ENCODE results near the gene ACAN. TPM values are rescaled to one million over a fixed set of nuclear protein-coding genes. Genes with fewer than 3 reads are reported as not detected.

ACAN gene
- total and polyA plus RNA-seq, 2 of the 8 experiments (the other 6 are each of a cell fraction or from before 2014, with no cell fraction given) = 0.71 to 0.73 TPM

DNA sequence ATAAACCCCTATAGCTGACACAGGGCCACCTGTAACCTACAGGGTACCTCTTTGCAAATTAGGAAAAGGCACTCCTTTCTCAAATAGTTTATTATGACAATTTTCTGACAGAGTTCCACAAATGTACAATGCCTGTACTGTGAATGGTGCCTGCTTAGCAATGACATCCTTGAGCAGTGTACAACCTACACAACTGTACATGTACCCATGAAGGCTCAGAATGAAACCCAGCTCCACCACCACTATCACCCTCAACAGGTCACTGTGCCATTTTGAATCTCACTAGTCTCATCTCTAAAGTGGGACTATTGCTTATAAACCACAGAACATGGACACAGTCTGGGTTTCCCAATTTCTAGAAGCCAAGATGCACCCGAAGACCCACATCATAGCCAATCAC, 102.9 kb downstream of the ACAN start (continued):
- TF ChIP-seq, protein P1, sequence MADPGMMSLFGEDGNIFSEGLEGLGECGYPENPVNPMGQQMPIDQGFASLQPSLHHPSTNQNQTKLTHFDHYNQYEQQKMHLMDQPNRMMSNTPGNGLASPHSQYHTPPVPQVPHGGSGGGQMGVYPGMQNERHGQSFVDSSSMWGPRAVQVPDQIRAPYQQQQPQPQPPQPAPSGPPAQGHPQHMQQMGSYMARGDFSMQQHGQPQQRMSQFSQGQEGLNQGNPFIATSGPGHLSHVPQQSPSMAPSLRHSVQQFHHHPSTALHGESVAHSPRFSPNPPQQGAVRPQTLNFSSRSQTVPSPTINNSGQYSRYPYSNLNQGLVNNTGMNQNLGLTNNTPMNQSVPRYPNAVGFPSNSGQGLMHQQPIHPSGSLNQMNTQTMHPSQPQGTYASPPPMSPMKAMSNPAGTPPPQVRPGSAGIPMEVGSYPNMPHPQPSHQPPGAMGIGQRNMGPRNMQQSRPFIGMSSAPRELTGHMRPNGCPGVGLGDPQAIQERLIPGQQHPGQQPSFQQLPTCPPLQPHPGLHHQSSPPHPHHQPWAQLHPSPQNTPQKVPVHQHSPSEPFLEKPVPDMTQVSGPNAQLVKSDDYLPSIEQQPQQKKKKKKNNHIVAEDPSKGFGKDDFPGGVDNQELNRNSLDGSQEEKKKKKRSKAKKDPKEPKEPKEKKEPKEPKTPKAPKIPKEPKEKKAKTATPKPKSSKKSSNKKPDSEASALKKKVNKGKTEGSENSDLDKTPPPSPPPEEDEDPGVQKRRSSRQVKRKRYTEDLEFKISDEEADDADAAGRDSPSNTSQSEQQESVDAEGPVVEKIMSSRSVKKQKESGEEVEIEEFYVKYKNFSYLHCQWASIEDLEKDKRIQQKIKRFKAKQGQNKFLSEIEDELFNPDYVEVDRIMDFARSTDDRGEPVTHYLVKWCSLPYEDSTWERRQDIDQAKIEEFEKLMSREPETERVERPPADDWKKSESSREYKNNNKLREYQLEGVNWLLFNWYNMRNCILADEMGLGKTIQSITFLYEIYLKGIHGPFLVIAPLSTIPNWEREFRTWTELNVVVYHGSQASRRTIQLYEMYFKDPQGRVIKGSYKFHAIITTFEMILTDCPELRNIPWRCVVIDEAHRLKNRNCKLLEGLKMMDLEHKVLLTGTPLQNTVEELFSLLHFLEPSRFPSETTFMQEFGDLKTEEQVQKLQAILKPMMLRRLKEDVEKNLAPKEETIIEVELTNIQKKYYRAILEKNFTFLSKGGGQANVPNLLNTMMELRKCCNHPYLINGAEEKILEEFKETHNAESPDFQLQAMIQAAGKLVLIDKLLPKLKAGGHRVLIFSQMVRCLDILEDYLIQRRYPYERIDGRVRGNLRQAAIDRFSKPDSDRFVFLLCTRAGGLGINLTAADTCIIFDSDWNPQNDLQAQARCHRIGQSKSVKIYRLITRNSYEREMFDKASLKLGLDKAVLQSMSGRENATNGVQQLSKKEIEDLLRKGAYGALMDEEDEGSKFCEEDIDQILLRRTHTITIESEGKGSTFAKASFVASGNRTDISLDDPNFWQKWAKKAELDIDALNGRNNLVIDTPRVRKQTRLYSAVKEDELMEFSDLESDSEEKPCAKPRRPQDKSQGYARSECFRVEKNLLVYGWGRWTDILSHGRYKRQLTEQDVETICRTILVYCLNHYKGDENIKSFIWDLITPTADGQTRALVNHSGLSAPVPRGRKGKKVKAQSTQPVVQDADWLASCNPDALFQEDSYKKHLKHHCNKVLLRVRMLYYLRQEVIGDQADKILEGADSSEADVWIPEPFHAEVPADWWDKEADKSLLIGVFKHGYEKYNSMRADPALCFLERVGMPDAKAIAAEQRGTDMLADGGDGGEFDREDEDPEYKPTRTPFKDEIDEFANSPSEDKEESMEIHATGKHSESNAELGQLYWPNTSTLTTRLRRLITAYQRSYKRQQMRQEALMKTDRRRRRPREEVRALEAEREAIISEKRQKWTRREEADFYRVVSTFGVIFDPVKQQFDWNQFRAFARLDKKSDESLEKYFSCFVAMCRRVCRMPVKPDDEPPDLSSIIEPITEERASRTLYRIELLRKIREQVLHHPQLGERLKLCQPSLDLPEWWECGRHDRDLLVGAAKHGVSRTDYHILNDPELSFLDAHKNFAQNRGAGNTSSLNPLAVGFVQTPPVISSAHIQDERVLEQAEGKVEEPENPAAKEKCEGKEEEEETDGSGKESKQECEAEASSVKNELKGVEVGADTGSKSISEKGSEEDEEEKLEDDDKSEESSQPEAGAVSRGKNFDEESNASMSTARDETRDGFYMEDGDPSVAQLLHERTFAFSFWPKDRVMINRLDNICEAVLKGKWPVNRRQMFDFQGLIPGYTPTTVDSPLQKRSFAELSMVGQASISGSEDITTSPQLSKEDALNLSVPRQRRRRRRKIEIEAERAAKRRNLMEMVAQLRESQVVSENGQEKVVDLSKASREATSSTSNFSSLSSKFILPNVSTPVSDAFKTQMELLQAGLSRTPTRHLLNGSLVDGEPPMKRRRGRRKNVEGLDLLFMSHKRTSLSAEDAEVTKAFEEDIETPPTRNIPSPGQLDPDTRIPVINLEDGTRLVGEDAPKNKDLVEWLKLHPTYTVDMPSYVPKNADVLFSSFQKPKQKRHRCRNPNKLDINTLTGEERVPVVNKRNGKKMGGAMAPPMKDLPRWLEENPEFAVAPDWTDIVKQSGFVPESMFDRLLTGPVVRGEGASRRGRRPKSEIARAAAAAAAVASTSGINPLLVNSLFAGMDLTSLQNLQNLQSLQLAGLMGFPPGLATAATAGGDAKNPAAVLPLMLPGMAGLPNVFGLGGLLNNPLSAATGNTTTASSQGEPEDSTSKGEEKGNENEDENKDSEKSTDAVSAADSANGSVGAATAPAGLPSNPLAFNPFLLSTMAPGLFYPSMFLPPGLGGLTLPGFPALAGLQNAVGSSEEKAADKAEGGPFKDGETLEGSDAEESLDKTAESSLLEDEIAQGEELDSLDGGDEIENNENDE (IDR thresholded peaks at IDR 0.05; ENCODE audit: insufficient replicate concordance, low read length) = no peak
- no peak for TF ChIP-seq NANOG (IDR thresholded peaks at IDR 0.05; ENCODE audit: insufficient read depth, low read depth, low read length, poor library complexity, severe bottlenecking)
